WTC11 (cell line): ENCODE measurements around the gene RPS5. TPM values are rescaled to one million over a fixed set of nuclear protein-coding genes. Genes with fewer than 3 reads are reported as not detected.

Source experiments
- AR ChIP-seq: fragments of 250-450 bp; sonication (Bioruptor Pico); IDR thresholded peaks from 2 replicates; pipeline ENCODE4 v1.9.0; 2021; ENCODE audit warnings: mild to moderate bottlenecking
- ATF1 ChIP-seq: sonication (generic); formaldehyde crosslinking; IDR thresholded peaks from 2 replicates; pipeline ENCODE4 v1.8.1; 2023; ENCODE audit warnings: mild to moderate bottlenecking, moderate library complexity, missing genetic modification reagents
- CREB1 ChIP-seq: sonication (generic); formaldehyde crosslinking; IDR thresholded peaks from 2 replicates; pipeline ENCODE4 v1.8.0; 2023; ENCODE audit warnings: mild to moderate bottlenecking, missing genetic modification reagents
- E2F4 ChIP-seq: sonication (generic); formaldehyde crosslinking; IDR thresholded peaks from 2 replicates; pipeline ENCODE4 v1.8.1; 2022; ENCODE audit warnings: low read depth, mild to moderate bottlenecking, moderate library complexity, missing genetic modification reagents, borderline replicate concordance
- FOXK1 ChIP-seq: sonication (generic); formaldehyde crosslinking; IDR thresholded peaks from 2 replicates; pipeline ENCODE4 v1.8.0; 2022; ENCODE audit warnings: mild to moderate bottlenecking, moderate library complexity, missing genetic modification reagents
- FOXP4 ChIP-seq: sonication (generic); formaldehyde crosslinking; IDR thresholded peaks from 2 replicates; pipeline ENCODE4 v1.8.0; 2022; ENCODE audit warnings: mild to moderate bottlenecking, missing genetic modification reagents
- IRF2 ChIP-seq: sonication (generic); formaldehyde crosslinking; IDR thresholded peaks from 2 replicates; pipeline ENCODE4 v1.8.0; 2022; ENCODE audit warnings: low read depth, missing genetic modification reagents, borderline replicate concordance
- KAT7 ChIP-seq: sonication (generic); formaldehyde crosslinking; IDR thresholded peaks from 2 replicates; pipeline ENCODE4 v1.8.1; 2023; ENCODE audit warnings: missing genetic modification reagents, mild to moderate bottlenecking, borderline replicate concordance
- MAX ChIP-seq: sonication (generic); formaldehyde crosslinking; IDR thresholded peaks from 2 replicates; pipeline ENCODE4 v1.8.0; 2022; ENCODE audit warnings: mild to moderate bottlenecking, missing genetic modification reagents
- TEAD1 ChIP-seq: sonication (generic); formaldehyde crosslinking; IDR thresholded peaks from 2 replicates; pipeline ENCODE4 v1.8.0; 2022; ENCODE audit warnings: mild to moderate bottlenecking, missing genetic modification reagents
- USF2 ChIP-seq: sonication (generic); formaldehyde crosslinking; IDR thresholded peaks from 2 replicates; pipeline ENCODE4 v1.8.1; 2023; ENCODE audit warnings: mild to moderate bottlenecking, missing genetic modification reagents, moderate library complexity
- ZNF219 ChIP-seq: sonication (generic); formaldehyde crosslinking; IDR thresholded peaks from 2 replicates; pipeline ENCODE4 v1.8.0; 2023; ENCODE audit warnings: missing genetic modification reagents, mild to moderate bottlenecking, borderline replicate concordance
- ZNF232 ChIP-seq: sonication (generic); formaldehyde crosslinking; IDR thresholded peaks from 2 replicates; pipeline ENCODE4 v1.8.0; 2022; ENCODE audit warnings: mild to moderate bottlenecking, missing genetic modification reagents
- ZNF281 ChIP-seq: sonication (generic); formaldehyde crosslinking; IDR thresholded peaks from 2 replicates; pipeline ENCODE4 v1.8.0; 2023; ENCODE audit warnings: mild to moderate bottlenecking, missing genetic modification reagents
- ZNF396 ChIP-seq: fragments of 250-450 bp; sonication (Bioruptor Pico); IDR thresholded peaks from 2 replicates; pipeline ENCODE4 v1.8.0; 2021; ENCODE audit warnings: mild to moderate bottlenecking, moderate library complexity, borderline replicate concordance
- total RNA-seq: library from RNA; stranded (reverse); gene quantifications from 3 replicates; pipeline ENCODE4 v1.2.3, GENCODE V29; 2021
- TF ChIP-seq, protein P1 (sequence below): sonication (generic); formaldehyde crosslinking; IDR thresholded peaks from 2 replicates; pipeline ENCODE4 v1.8.0; 2023; ENCODE audit warnings: missing genetic modification reagents, mild to moderate bottlenecking, borderline replicate concordance
- TF ChIP-seq, protein P2 (sequence below): sonication (generic); formaldehyde crosslinking; IDR thresholded peaks from 2 replicates; pipeline ENCODE4 v1.8.1; 2023; ENCODE audit warnings: mild to moderate bottlenecking, moderate library complexity, missing genetic modification reagents
- TF ChIP-seq, protein P3 (sequence below): sonication (generic); formaldehyde crosslinking; IDR thresholded peaks from 2 replicates; pipeline ENCODE4 v1.8.0; 2023; ENCODE audit warnings: missing genetic modification reagents

Gene RPS5
- total RNA-seq, 1 experiment from 2014 or later = 1,502 TPM

- TF ChIP-seq, protein P1, sequence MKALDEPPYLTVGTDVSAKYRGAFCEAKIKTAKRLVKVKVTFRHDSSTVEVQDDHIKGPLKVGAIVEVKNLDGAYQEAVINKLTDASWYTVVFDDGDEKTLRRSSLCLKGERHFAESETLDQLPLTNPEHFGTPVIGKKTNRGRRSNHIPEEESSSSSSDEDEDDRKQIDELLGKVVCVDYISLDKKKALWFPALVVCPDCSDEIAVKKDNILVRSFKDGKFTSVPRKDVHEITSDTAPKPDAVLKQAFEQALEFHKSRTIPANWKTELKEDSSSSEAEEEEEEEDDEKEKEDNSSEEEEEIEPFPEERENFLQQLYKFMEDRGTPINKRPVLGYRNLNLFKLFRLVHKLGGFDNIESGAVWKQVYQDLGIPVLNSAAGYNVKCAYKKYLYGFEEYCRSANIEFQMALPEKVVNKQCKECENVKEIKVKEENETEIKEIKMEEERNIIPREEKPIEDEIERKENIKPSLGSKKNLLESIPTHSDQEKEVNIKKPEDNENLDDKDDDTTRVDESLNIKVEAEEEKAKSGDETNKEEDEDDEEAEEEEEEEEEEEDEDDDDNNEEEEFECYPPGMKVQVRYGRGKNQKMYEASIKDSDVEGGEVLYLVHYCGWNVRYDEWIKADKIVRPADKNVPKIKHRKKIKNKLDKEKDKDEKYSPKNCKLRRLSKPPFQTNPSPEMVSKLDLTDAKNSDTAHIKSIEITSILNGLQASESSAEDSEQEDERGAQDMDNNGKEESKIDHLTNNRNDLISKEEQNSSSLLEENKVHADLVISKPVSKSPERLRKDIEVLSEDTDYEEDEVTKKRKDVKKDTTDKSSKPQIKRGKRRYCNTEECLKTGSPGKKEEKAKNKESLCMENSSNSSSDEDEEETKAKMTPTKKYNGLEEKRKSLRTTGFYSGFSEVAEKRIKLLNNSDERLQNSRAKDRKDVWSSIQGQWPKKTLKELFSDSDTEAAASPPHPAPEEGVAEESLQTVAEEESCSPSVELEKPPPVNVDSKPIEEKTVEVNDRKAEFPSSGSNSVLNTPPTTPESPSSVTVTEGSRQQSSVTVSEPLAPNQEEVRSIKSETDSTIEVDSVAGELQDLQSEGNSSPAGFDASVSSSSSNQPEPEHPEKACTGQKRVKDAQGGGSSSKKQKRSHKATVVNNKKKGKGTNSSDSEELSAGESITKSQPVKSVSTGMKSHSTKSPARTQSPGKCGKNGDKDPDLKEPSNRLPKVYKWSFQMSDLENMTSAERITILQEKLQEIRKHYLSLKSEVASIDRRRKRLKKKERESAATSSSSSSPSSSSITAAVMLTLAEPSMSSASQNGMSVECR = peak; percentile 95; the same call in 1 of the 2 replicates
- TF ChIP-seq ZNF281 (0 out of 2 replicates have a peak, but pooled peaks have one; percentile 51), ZNF396 (CRISPR knock-in tag) (no peak), FOXP4 (no peak), USF2 (CRISPR knock-in tag) (peak; percentile 68), IRF2 (0 out of 2 replicates have a peak, but pooled peaks have one; percentile 67), TEAD1 (CRISPR knock-in tag) (0 out of 2 replicates have a peak, but pooled peaks have one; percentile 56), CREB1 (CRISPR knock-in tag) (no peak), AR (CRISPR knock-in tag) (no peak), ZNF219 (CRISPR knock-in tag) (peak; percentile 69; the same call in 1 of the 2 replicates), KAT7 (CRISPR knock-in tag) (0 out of 2 replicates have a peak, but pooled peaks have one; percentile 90), ZNF232 (CRISPR knock-in tag) (no peak), E2F4 (CRISPR knock-in tag) (peak; percentile 76), ATF1 (CRISPR knock-in tag) (peak; percentile 85), FOXK1 (CRISPR knock-in tag) (peak; percentile 89), MAX (peak; percentile 89)
- TF ChIP-seq, protein P2, sequence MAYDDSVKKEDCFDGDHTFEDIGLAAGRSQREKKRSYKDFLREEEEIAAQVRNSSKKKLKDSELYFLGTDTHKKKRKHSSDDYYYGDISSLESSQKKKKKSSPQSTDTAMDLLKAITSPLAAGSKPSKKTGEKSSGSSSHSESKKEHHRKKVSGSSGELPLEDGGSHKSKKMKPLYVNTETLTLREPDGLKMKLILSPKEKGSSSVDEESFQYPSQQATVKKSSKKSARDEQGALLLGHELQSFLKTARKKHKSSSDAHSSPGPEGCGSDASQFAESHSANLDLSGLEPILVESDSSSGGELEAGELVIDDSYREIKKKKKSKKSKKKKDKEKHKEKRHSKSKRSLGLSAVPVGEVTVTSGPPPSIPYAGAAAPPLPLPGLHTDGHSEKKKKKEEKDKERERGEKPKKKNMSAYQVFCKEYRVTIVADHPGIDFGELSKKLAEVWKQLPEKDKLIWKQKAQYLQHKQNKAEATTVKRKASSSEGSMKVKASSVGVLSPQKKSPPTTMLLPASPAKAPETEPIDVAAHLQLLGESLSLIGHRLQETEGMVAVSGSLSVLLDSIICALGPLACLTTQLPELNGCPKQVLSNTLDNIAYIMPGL (CRISPR knock-in tag) = peak; percentile 96; the same call in 1 of the 2 replicates
- TF ChIP-seq, protein P3, sequence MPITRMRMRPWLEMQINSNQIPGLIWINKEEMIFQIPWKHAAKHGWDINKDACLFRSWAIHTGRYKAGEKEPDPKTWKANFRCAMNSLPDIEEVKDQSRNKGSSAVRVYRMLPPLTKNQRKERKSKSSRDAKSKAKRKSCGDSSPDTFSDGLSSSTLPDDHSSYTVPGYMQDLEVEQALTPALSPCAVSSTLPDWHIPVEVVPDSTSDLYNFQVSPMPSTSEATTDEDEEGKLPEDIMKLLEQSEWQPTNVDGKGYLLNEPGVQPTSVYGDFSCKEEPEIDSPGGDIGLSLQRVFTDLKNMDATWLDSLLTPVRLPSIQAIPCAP (CRISPR knock-in tag) = peak; percentile 85; the same call in 1 of the 2 replicates
Measured at GRCh38 chr19:58380662-58381459, 6.2 kb upstream of the RPS5 start, which contains the start of gene ZNF837 (continued).
